ENCODE measurements around the gene WWOX.

DNA sequence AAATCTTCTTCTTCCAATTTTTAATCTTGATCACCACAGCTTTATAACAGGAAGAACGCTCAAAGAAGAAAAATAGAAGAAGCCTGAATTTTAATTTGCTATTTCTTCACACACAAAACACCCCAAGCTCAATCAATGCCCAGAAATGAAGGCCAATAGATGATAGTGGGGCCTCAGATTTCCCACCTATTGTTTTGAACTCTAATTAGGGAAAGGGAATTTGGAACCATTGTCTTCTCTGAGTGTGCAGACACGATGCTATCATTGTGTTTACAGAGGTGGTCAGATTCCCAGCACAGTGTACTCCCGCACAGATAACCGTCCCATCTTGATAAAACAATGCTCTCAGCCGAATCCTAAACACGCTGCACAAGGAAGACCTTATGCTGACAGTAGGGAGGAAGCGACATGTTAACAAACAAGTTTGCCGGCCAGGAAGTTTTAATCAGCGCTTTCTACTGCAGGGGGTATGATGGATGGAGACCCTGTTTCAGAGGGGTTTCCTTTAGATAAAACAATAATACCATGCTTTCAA lies 816.4 kb downstream of the WWOX start:
- TF ChIP-seq, protein P1, sequence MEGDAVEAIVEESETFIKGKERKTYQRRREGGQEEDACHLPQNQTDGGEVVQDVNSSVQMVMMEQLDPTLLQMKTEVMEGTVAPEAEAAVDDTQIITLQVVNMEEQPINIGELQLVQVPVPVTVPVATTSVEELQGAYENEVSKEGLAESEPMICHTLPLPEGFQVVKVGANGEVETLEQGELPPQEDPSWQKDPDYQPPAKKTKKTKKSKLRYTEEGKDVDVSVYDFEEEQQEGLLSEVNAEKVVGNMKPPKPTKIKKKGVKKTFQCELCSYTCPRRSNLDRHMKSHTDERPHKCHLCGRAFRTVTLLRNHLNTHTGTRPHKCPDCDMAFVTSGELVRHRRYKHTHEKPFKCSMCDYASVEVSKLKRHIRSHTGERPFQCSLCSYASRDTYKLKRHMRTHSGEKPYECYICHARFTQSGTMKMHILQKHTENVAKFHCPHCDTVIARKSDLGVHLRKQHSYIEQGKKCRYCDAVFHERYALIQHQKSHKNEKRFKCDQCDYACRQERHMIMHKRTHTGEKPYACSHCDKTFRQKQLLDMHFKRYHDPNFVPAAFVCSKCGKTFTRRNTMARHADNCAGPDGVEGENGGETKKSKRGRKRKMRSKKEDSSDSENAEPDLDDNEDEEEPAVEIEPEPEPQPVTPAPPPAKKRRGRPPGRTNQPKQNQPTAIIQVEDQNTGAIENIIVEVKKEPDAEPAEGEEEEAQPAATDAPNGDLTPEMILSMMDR (optimal IDR thresholded peaks at IDR 0.05 in 1 of 3, IDR thresholded peaks at IDR 0.05 in 1 of 3, conservative IDR thresholded peaks at IDR 0.05 in 1 of 3; ENCODE audit: extremely low read depth in 1 of 3, insufficient read depth in 2 of 3, low read length in 3 of 3), result no peak
- TF ChIP-seq EZH2 (IDR thresholded peaks at IDR 0.05; ENCODE audit: low read length), result no peak

All from keratinocyte (primary cell).